Effector memory CD4-positive, alpha-beta T cell (primary cell): ENCODE data around the gene CADPS2.

ENCODE experiments used
- DNase-seq, 3 donors: peaks; one replicate each; pipeline ENCODE4 v3.0.0-alpha.2; 2020
- H3K27ac ChIP-seq: 2 replicates; pipeline ENCODE4 v1.7.0; 2013; ENCODE audit warnings: mild to moderate bottlenecking, low read length, moderate library complexity; ENCODE audit not compliant: insufficient read depth, poor library complexity, severe bottlenecking
- H3K27me3 ChIP-seq: replicated peaks from 2 replicates; pipeline ENCODE4 v1.7.0; 2013; ENCODE audit warnings: mild to moderate bottlenecking, low read length; ENCODE audit not compliant: insufficient read depth, control insufficient read depth, poor library complexity, severe bottlenecking
- H3K36me3 ChIP-seq: 2 replicates; pipeline ENCODE4 v1.7.0; 2013; ENCODE audit warnings: mild to moderate bottlenecking, low read length, moderate library complexity; ENCODE audit not compliant: control insufficient read depth, insufficient read depth
- H3K4me1 ChIP-seq: 2 replicates; pipeline ENCODE4 v1.7.0; 2013; ENCODE audit warnings: low read length, mild to moderate bottlenecking; ENCODE audit not compliant: control insufficient read depth, insufficient read depth, poor library complexity, severe bottlenecking
- H3K4me3 ChIP-seq: 2 replicates; pipeline ENCODE4 v1.7.0; 2013; ENCODE audit warnings: low read length, low read depth, mild to moderate bottlenecking; ENCODE audit not compliant: insufficient read depth, poor library complexity, severe bottlenecking
- H3K9me3 ChIP-seq: 2 replicates; pipeline ENCODE4 v1.7.0; 2013; ENCODE audit warnings: mild to moderate bottlenecking, low read length, moderate library complexity; ENCODE audit not compliant: control insufficient read depth

Gene CADPS2

GRCh38 chr7:122699017-122699416, 187.2 kb downstream of the CADPS2 start, which contains the start of gene RNF133:
TSS of gene RNF133 (minus strand) at chr7:122699117. CDS start at chr7:122698918, 199 bp downstream.
- Histone ChIP-seq H3K4me1 (no peaks in the 10 kb centered on the region), H3K36me3 (no peaks in the 10 kb centered on the region), H3K4me3 (no peak within 1 kb of the TSS), H3K27ac (no peak within 1 kb of the TSS), H3K9me3 (no peaks in the 10 kb centered on the region), H3K27me3 (no peaks in the 10 kb centered on the region)
- no peak for DNase-seq

- Histone ChIP-seq H3K27me3 (no peaks in the 10 kb centered on the region), H3K9me3 (no peaks in the 10 kb centered on the region), H3K36me3 (no peaks in the 10 kb centered on the region), H3K4me3 (no peak overlapping the region), H3K4me1 (no peaks in the 10 kb centered on the region), H3K27ac (no peak overlapping the region)
- DNase-seq: no peak
Observed at GRCh38 chr7:122695816-122696215, 190.4 kb downstream of the CADPS2 start.

- Histone ChIP-seq H3K27me3 (no peaks in the 10 kb centered on the region), H3K36me3 (no peaks in the 10 kb centered on the region), H3K27ac (no peak overlapping the region), H3K4me3 (no peak overlapping the region), H3K9me3 (no peaks in the 10 kb centered on the region), H3K4me1 (no peaks in the 10 kb centered on the region)
- DNase-seq: no peak
Observed at GRCh38 chr7:122694697-122695096, 191.6 kb downstream of the CADPS2 start.

- DNase-seq: no peak
- no peaks in the 10 kb centered on the region for H3K27me3 ChIP-seq
- no peak overlapping the region for H3K4me3 ChIP-seq
- H3K27ac ChIP-seq: no peak overlapping the region
- no peaks in the 10 kb centered on the region for H3K4me1 ChIP-seq
- no peaks in the 10 kb centered on the region for H3K9me3 ChIP-seq
- H3K36me3 ChIP-seq: no peaks in the 10 kb centered on the region
Observed at GRCh38 chr7:122692769-122693309, 193.4 kb downstream of the CADPS2 start.

- no peak for DNase-seq
Observed at GRCh38 chr7:122691569-122692235, 194.6 kb downstream of the CADPS2 start.

GRCh38 chr7:122689346-122690109, 196.7 kb downstream of the CADPS2 start:
- no peaks in the 10 kb centered on the region for H3K27me3 ChIP-seq
- H3K4me3 ChIP-seq: no peak overlapping the region
- no peaks in the 10 kb centered on the region for H3K4me1 ChIP-seq
- H3K36me3 ChIP-seq: no peaks in the 10 kb centered on the region
- H3K9me3 ChIP-seq: no peaks in the 10 kb centered on the region
- DNase-seq: no peak
- no peak overlapping the region for H3K27ac ChIP-seq

More at GRCh38 chr7:122691569-122692235, 194.6 kb downstream of the CADPS2 start:
- Histone ChIP-seq H3K4me3 (no peak overlapping the region), H3K27me3 (no peaks in the 10 kb centered on the region), H3K36me3 (no peaks in the 10 kb centered on the region), H3K4me1 (no peaks in the 10 kb centered on the region), H3K27ac (no peak overlapping the region), H3K9me3 (no peaks in the 10 kb centered on the region)

GRCh38 chr7:122688400-122688998, 197.8 kb downstream of the CADPS2 start:
- no peak overlapping the region for H3K27ac ChIP-seq
- no peaks in the 10 kb centered on the region for H3K9me3 ChIP-seq
- no peak overlapping the region for H3K4me3 ChIP-seq
- no peaks in the 10 kb centered on the region for H3K36me3 ChIP-seq
- H3K4me1 ChIP-seq: no peaks in the 10 kb centered on the region
- no peak for DNase-seq
- H3K27me3 ChIP-seq: no peaks in the 10 kb centered on the region

GRCh38 chr7:122686360-122686878, 199.8 kb downstream of the CADPS2 start:
- H3K36me3 ChIP-seq: no peaks in the 10 kb centered on the region
- no peaks in the 10 kb centered on the region for H3K4me1 ChIP-seq
- no peak overlapping the region for H3K4me3 ChIP-seq
- no peaks in the 10 kb centered on the region for H3K9me3 ChIP-seq
- no peaks in the 10 kb centered on the region for H3K27me3 ChIP-seq
- no peak overlapping the region for H3K27ac ChIP-seq
- no peak for DNase-seq

GRCh38 chr7:122684504-122684903, 201.8 kb downstream of the CADPS2 start:
- Histone ChIP-seq H3K36me3 (no peaks in the 10 kb centered on the region), H3K27ac (no peak overlapping the region), H3K27me3 (no peaks in the 10 kb centered on the region), H3K9me3 (no peaks in the 10 kb centered on the region), H3K4me1 (no peaks in the 10 kb centered on the region), H3K4me3 (no peak overlapping the region)
- no peak for DNase-seq
